ENCODE results near the gene SLC7A8.

The SLC7A8 gene

DNA sequence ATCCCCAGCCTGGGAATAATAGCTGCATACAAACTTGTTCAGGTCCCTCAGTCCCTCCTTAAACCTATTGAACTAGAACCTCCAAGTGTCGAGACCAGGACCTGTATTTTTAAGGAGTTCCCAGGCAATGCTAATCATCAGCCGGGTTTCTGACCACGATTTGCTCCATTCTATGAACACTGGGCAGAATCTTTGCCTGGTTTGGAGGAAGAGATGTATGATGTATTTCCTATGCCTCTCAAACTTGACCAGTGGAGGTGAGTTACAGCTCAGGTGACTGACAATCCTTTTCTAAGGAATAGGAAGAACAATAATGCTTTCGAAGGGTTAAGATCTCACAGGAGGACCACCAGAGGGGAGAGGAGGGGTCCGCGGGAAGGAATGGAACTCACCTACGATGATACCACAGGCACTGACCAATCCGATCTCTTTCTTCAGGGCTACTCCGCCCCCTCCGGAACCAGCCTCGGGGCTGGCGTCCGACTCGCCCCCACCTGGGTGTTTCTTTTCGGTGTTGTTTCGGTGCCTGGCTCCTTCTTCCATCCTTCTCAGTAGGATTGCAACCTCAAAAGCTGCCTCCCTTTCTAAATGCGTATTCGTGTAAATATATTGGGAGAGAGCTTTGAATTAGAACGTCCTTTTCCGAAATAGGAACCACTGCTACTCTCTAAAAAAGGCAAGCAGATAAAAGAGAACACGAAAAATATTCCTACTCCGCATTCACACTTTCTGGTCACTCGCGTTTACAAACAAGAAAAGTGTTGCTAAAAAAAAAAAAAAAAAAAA lies 895 bp downstream of the SLC7A8 start:
- FAIRE-seq: no peak

DNA sequence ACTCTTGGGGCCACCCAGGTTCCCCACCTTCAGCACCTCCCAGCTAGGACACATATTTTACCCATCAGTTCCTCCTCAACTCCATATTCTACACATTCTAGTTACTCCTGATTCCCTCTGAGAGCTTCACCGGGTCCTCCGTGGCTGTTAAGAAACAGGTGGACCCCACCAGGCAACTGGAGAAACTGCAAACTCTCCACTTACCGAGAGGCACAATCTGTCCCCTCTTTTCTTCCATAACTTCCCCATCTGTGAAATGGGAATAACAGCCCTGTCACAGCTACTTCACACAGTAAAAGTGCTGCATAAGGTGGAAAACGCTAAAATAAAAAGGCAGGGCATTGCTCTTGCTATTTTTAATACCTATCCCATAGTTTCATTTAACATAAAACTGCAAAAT lies 1.5 kb downstream of the SLC7A8 start:
- FAIRE-seq: no peak

DNA sequence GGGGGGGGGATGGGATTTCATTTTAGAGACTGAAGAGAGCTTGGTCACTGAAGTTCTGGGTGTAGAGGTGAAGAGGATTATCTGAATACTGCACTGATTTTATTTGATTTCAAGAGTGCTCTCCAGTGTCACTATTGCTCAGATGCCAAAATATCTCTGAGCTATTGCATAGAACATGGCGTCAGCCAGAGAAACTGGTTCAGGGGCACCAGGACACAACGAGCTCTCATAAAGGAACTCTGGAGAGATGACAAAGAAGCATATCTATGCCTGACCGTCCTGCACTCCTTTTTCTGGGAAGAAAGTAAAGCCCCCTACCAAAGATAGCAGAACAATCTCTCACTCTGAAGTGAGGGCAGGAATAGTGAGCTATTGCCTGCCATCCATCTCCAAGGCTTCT lies 2.0 kb downstream of the SLC7A8 start:
- FAIRE-seq: no peak

DNA sequence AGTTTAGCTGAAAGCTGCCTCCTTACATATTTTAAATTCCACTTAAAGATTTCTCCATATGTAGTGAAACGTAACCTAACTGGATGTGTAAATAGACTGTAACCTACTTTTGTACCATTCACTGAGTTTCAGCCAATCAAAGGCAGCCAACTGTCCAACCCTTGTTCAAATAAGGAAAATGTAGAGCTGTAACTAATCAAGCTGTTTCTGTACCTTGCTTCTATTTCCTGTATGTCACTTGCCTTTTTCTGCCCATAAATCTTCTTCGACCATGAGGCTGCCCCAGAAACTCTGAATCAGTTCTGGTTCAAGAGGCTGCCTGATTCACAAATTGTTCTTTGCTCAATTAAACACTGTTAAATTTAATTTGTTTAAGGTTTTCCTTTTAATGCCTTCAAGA lies 6.3 kb downstream of the SLC7A8 start:
- FAIRE-seq: no peak

DNA sequence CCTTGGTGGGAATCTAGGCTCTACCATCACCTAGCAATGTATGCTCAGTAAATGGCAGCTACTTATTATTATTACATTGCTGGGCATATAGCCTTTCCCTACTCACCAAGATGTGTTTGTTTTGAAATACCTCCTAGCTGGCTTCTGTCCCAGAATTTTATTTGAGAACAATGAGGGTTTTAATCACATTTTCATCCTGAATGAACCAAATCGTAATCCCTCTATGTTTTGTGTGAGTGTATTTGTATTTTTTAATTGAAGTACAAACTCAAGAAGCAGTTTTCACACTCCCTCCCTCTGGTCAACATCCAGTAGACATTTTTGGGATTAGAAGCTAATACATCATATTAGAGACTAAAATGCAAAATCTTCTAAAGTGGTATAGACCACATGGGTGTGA lies 7.6 kb downstream of the SLC7A8 start:
- no peak for FAIRE-seq

DNA sequence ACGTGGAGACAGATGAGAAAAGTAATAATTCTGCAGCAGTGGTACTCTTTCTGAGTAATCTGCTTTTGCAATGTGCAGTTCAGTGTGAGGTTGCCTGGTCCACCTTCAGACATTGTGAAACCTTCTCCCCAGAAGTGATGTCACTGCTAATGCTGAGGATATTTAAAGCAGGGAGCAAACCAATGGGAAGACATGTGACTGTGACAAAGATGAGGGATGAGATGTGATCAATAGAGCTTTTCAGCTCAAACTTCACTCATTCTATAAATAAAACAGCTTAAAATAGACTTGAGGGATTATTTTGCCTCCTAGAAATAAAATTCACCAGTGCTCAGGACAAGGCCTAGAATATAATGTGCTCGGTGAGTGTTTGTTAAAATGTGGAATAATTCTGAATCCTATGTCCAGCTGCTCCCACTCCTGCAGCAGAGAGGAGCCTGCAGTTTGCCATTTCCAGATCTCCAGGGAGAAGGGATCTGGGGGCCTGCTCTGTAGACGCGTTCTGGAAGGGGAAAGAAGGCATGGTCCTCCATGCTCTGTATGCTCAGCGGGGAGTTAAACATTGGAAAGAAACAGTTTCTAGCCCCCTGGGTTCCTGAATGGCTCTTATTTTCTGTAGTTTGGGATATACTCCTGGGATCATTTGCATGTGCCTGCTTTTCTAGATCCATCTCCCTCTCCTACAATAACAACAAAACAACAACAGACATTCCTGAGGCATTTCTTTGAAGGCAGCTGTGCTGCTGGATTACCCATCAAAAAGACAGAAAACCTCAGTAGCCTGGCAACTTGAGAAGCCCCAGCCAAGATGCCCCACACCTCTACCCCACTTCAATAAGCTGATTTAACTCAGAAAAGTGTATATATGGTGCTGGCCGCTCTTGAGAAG lies 8.9 kb downstream of the SLC7A8 start:
- FAIRE-seq: no peak

DNA sequence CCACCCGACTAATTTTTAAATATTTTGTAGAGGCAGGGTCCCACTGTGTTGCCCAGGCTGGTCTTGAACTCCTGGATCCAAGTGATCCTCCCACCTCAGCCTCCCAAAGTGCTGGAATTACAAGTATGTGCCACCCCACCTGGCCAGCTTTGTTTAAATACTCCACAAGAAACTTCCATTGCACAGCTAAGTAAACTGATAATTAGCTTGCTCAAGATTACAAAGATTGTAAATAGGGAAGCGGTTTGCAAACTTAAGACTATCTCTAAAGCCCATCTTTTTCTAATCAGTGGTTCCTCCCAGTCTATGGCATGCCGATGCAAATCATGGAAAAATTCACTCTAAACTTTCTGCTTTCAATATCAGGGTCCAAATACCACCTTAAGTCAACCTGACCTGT lies 9.7 kb downstream of the SLC7A8 start:
- no peak for FAIRE-seq

DNA sequence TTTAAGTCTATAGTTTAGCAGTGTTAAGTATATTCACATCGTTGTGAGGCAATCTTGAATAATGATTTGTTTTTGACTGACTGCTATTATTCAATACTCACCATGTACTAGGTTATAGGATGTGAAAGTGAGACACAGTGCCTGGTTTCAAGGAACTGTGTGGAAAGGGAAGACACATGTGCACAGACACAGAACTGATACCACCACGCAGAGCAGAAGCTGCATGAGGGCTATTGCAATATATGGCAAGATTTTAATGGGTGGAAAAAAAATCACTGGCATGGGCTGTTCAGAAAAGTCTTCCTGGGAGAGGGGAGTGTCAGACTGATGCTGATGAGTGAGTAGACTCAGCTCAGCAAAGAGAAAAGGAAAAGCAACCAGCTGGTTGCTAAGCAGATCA lies 10.4 kb downstream of the SLC7A8 start:
- FAIRE-seq: no peak

DNA sequence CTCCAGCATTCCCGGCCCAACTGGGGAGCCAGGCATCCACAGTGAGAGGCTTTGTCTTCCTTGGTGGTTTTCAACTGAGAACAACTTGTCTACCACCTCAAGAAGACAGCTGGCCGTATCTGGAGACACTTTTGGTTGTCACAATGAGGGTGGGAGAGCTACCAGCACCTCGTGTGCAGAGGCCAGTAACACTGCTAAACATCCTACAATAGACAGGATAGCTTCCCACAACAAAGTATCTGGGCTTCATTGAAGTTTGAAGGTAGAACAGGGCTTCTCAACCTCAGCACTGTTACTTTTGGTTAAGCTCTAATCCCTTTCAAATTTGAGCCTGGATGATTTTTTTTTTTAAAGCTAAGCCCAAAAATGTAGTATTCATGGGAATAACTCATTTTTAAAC lies 10.9 kb downstream of the SLC7A8 start:
- no peak for FAIRE-seq

DNA sequence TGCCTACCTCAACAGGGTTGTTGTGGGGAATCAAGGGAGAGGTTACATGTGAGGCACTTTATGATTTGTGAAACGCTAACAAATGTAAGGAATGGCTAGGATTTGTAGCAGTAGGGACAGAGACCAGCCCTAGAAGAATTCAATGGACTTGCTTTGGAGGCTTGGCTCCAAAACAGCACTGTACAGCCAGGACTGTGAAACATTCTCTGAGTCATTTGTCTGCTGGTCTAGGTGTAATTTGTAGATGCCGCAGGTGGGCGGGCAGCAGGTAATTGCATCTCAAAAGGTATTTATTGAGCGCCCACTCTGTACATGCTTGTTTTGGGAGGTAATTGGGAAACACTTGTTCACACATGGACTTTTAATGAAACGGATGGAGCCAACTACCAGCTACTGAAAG lies 11.4 kb downstream of the SLC7A8 start:
- FAIRE-seq: no peak

DNA sequence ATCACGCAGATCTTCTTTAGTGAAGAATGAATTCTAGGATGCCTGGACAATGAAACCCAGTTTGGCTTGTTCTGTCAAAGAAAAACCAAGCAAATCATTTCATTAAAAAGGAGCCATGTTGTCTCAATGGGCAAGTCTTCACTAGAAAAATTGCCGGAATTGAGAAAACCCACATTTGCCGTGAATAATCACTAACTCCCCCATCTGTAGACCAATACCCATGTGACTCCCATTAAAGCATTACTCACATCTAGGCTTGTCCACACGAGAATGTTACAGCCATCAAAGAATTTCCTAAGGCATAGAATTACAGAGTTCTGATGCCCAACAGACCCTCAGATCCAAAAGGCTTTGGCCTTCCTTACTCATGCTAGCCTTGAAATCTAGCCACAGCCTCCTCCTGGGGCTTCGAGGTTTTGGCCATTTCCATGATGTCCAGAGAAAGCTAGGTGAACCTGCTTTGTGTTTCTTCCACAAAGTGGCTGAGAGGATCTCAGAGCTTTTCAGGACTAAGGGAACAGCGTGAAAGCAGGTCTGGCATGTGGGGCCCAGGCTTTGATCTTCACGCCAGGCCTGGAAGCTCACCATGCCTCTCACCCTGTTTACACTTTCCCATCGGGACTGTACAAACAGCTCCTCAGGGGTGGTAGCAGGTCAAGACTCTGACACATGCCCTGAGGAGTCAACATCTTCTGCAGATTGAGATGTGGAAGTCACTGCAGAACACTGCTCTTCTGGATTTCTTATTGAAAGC lies 12.1 kb downstream of the SLC7A8 start:
- no peak for FAIRE-seq

DNA sequence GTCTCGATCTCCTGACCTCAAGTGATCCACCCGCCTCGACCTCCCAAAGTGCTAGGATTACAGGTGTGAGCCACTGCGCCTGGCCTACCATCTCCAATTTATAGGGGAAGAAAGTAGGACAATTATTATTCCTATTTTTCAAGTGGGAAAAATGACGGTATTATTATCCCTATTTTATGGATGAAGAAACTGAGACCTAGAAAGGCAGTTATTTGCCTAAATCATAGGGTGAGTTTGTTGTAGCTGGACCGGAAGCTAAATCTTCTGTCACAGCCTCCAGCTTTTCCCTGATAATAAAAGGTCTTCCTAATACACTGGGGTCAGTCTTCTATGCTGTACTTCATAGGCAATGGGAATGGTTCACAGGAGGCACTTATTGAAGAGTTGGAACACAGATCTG lies 13.8 kb downstream of the SLC7A8 start:
- FAIRE-seq: no peak

DNA sequence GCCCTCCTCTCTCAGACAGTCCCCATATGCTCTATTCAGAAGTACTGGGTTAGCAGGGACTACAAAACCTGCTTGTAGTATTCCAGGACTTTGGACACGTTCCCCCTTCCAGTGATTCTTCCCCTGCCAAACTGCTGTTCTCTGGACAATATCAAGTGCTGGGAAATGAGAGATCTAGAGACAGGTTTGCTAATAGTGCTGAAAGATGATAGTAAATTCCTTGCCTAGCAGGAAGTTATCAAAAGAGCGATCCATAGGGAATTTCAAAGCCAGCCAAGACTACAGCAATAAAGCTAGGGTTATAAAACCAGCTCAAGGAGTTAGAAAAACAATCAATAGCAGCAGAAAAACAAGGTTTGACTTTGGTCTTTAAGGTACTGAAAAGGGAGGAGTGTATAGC lies 15.2 kb downstream of the SLC7A8 start:
- no peak for FAIRE-seq

DNA sequence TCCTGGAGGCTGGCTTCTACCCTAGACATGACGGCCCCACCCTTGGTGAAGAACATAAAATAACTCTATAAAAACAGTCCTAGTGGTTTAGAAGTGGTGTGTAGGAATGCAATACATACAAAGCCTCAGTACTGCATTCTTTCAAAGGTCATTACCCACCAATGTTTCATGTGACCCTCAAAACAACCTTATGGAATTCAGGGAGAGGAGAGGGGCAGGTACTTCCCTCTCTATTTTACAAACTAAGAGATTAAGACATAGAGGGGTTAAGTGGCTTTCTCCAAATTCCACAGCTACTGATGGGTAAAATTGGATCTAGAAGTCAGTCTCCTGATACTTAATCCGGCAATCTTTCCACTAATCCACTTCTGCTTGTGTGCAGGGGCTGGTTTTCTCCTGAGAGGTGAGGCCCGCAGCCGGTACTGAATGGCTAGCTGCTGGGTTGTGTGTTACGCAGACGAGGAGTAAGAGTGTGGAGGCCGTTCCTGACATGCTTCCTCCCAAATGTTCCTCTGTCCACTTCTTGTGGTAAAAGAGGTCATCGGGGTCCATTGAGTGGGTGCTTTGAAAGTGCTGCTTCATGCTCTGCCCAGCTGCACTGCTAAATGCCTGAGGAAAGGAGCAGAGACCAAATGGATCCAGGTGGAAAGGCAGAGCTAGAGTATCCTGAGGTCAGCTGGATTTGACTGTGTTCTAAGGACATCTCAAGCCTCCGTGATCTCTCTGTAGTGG lies 16.2 kb downstream of the SLC7A8 start:
- FAIRE-seq: no peak

DNA sequence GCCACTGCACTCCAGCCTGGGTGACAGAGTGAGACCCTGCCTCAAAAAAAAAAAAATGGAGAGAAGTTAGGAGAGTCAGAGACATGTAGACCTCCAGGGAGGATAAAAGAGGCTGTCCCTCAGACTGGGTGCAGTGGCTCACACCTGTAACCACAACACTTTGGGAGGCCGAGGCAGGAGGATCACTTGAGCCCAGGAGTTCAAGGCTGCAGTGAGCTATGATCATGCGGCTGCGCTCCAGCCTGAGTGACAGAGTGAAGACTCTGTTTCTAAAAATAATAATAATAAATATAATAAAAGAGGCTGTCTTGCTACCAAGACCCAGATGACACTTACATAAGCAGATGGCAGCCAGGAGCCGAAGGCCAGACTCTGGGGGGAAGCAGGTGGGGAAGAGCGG lies 18.5 kb downstream of the SLC7A8 start:
- no peak for FAIRE-seq

DNA sequence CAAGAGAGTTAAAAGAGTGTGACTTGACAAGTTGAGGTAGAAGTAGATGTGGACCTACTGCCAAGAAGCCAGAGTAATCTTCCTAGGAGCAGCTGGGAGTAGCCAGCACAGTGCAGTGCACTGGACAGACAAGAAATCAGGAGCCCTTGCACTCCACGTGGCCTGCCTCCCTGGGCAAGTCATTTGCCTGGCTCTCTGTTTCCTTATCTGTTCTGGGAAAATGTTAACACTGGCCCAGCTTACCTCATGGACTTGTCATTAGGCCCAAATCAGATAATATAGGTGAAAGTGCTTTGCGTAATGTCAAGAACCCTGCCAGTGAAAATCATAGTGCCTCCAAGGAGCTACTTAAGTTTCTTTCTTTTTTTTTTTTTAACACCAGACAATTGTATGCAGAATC lies 19.2 kb downstream of the SLC7A8 start:
- FAIRE-seq: no peak

DNA sequence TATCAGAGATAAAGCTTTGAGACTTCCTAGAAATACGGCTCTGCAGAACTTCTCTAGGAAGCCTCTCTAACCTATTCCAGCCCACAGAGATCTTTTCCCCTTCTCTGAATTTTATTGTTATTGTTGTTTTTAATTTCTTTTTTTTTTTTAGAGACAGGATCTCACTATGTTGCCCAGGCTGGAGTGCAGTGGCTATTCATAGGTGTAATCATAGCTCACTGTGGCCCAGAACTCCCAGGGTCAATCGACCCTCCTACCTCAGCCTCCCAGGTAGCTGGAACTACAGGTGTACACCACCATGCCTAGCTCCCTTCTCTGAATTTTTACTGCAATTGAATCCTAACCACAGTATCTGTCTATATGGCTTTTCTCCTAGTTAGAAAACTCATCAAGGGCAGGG lies 19.6 kb downstream of the SLC7A8 start:
- no peak for FAIRE-seq

DNA sequence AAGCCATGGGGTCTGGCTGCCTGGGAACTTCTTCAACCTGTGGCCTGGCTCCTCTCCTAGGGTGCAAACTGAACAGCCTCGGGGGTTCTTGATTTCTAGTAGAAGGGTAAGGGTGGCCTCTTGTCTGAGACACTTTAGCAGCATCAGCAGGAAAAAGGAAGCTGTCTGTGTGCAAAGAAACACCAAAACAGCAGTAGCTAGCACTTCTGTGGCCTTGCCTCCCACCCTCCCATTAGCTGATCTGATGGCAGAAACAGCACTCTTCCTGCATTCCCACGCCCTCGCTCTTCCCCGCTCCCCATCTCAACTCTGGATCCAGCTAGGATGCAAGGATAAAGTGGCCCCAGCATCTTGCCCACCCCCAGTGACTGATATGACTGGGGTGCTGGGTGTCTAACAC lies 20.7 kb downstream of the SLC7A8 start:
- FAIRE-seq: no peak

DNA sequence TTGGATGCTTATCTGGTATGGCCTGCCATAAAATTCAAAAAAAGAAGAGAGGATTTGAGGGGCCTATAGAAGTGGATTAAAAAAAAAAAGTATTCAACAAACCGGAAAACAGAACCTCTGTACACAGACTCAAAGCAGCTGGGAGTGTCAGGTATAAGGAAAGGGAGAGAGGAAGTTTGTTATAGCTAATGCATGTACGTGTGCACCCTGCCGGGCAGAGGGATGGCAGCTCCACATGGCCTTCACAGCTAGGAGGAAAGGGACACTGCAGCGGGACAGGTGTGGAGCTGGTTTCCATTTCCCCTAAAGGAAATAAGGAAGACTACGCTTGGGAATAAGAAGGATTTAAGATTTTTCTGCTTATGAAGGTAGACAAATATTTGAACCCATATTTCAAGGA lies 21.5 kb downstream of the SLC7A8 start:
- FAIRE-seq: no peak

DNA sequence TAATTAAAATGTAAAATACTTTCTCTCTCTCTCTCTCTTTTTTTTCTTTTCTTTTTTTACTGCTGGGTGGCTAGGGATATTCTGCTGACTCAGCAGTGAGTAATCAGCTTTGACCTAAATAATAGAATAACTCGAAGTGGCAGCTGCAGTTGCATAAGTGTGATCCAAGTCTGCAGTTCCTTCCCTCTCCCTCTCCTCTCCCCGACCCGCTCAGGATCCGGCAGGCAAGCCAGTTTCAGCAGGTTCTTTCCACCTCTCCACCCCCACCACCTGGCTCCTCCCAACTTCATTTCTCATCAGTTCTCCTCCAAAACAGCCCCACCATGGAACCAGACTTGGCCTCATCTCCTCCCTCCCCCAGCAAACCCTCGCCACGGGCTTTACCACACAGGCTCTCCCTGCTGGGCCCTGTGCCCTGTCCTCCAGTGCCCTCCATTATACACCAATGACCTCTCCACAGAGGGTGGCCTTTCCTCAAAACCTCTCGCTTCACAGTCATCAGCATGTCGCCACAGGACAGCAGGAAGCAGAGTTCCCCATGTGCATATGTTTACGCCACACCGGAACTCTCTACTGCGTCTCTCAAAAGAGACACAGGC lies 22.4 kb downstream of the SLC7A8 start:
- no peak for FAIRE-seq

DNA sequence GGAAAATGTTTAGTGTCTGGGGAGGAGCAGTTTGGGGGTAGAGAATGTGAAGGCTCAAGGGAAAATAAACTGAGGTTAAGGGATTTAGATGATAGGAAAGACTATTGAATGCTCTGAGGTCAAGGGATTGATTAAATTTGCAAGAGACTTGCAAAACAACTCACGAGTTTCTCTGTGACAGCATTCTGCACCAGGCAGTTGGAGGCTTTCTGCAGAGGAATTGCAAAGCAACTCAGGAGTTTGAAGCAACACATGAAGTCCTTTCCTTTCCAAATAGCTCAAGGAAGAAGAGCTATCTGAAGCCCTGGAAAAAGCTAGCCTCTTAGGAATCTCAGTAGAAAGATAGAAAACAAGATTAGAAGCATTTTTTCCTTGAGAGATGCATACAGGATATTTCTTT lies 23.9 kb downstream of the SLC7A8 start:
- FAIRE-seq: no peak

DNA sequence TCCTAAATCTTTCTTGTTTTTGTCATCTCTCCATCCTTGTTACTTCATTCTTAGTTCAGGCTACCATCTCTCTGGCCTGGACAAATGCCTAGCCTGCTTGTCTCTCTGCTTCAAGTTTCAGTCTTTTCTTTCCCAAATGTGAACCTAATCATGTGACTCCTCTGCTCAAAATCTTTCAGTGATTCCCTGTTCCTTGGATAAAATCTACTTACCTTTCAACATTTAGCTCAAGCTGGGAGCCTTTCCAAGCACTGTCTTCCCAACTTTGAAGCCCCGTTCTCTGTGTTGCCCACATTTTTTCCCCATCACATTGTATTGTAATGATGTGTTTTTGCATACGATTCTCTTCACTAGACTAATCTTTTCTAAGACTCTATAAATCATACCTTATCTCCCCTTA lies 24.7 kb downstream of the SLC7A8 start:
- no peak for FAIRE-seq
